Adrenal gland (tissue), 5 donors: ENCODE results near the gene SEMA5A.

Experiments used
- POLR2A ChIP-seq, 2 donors: fragments of 450-650 bp; IDR thresholded peaks; one replicate each; pipeline ENCODE4 v1.6.1; 2017; ENCODE audit warnings: antibody characterized with exemption in 2 of 2, mild to moderate bottlenecking in 2 of 2, moderate library complexity in 1 of 2
- TF ChIP-seq, protein P1 (sequence below), 6 experiments: fragments of 450-650 bp in 4 of 6; fragments of 200-600 bp in 2 of 6; sonication (generic) in 1 of 6; IDR thresholded peaks; 1 replicate in 5 of 6; 2 replicates in 1 of 6; pipeline versions ENCODE4 v1.5.1 to v1.8.0; 2016 to 2021; ENCODE audit warnings: antibody characterized with exemption in 6 of 6, mild to moderate bottlenecking in 2 of 6, moderate library complexity in 1 of 6
- donor health status: DM: no; HTN: no; CAD: no.

GRCh38 chr5:9557696-9558095 is 11.8 kb upstream of the SEMA5A start:
- TF ChIP-seq, protein P1, sequence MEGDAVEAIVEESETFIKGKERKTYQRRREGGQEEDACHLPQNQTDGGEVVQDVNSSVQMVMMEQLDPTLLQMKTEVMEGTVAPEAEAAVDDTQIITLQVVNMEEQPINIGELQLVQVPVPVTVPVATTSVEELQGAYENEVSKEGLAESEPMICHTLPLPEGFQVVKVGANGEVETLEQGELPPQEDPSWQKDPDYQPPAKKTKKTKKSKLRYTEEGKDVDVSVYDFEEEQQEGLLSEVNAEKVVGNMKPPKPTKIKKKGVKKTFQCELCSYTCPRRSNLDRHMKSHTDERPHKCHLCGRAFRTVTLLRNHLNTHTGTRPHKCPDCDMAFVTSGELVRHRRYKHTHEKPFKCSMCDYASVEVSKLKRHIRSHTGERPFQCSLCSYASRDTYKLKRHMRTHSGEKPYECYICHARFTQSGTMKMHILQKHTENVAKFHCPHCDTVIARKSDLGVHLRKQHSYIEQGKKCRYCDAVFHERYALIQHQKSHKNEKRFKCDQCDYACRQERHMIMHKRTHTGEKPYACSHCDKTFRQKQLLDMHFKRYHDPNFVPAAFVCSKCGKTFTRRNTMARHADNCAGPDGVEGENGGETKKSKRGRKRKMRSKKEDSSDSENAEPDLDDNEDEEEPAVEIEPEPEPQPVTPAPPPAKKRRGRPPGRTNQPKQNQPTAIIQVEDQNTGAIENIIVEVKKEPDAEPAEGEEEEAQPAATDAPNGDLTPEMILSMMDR (IDR thresholded peaks at IDR 0.05): no peak
- TF ChIP-seq POLR2A (IDR thresholded peaks at IDR 0.05): no peak
